Stimulated activated CD4-positive, alpha-beta T cell treated with anti-CD3 and anti-CD28 coated beads, Interleukin-1b, Interleukin-23, amount 100 ng/mL, for 24 hours (primary cell): ENCODE data around the gene DHRSX.
"Not testable (repeated sequence)": the region's sequence is repeated elsewhere in the genome, so short reads cannot be mapped to it uniquely, and the experiment has no call there.

ENCODE experiments used
- DNase-seq, 4 experiments: peaks; one replicate each; pipeline ENCODE4 v3.0.0-alpha.2; 2020; ENCODE audit warnings: low read depth in 4 of 4, low spot score in 1 of 4

Gene DHRSX

DNA sequence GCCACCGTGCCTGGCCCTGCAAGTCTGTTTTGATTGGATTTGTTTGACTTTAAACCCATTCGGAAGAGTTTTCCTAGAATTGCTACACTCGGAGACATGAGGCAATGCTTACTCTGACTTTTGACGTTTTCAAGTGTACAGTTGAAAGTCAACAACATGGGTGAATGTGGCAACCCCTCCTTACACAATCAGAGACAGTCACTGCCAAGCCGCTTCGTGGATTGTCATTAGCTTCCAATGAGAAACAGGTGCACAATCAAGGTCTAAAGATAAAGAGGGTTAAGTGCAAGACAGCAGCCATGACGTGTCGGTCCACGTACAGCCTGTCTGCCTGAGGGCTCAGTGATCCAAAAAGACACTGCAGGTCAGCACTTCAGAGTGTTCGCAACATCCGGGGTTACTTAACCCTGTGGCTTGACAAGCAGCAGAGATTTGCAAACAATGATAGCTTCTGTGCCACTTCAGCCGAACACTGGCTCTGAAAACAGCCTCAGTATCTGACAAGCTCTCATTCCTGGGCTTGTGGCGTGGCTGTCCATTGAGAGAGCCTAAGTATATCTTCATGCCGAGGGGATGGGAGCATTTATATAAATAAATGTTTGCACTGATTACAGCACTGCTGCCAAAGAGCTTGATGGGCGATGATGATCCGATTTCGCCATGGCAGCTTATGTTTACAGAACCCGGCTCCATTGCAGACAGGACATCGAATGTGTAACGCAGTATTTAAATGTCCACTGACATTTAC is 180.0 kb downstream of the DHRSX start:
- no peak for DNase-seq

DNA sequence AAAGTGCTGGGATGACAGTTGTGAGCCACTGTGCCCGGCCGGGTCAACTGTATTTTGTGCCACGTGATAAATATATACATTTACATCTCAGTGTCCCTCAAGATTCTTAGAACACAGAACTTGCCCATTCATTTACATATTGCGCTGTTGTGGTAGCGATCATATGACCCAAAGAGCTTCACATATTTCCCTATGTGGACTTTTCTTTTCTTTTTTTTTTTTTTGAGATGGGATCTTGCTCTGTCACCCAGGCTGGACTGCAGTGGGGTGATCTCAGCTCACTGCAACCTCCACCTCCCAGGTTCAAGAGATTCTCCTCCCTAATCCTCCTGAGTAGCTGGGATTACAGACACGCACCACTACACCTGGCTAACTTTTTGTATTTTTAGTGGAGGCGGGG is 180.7 kb downstream of the DHRSX start:
- DNase-seq: no peak

DNA sequence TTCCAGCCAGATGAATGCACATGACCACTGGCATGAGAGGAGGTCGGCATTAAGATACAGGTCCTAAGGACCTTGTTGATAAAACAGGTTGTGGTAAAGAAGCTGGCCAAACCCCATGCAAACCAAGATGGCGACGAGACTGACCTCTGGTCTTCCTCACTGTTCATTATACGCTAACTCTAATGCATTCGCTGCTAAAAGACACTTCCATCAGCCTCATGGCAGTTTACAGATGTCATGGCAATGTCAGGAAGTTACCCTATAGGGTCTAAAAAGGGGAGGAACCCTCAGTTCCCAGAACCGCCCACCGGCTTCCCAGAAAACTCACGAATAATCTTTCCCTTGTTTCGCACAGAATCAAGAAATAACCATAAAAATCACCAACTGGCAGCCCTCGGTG is 182.4 kb downstream of the DHRSX start:
- DNase-seq: no peak

DNA sequence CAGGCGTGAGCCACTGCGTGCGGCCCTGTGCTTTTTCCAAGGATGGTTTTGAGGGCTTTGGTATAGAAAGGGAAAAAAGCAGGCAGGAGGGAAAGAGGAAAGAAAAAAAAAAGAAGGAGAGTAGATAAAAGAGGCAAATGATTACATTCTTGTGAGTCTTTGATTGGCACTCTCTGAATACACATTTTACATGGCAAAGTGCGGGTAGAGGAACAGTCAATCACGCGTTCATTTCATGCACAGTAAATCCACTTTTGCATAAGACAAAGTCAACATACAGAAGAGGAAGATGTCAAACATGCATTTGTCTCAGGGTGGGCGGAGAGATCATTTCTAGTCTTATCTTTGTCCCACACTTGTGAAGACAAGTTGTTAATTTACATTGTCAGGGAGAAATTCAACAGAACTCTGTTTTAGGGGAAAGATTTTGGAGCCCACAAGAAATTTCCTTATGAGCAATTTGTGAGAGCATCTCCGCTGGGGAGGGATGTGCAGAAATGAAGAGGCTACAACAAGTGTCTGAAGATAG is 183.2 kb downstream of the DHRSX start:
- DNase-seq: no peak

DNA sequence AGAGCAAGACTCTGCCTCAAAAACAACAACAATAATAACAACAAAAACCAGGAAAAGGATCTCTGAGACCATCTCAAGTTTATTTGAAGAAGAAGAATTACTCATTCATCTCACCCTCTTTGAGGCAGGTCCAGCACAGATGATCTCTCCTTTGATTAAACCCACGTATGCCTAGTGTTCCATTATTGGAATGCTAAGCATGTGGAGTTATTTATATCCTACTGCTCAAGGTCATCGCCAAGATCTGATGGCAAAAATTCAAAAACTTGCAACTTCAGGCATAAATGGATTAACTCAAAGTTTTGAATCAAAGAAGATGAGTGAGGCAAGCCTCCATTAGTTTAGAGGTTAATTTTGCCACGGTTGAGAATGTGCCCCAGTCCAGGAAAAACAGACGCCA is 184.2 kb downstream of the DHRSX start:
- DNase-seq: no peak

DNA sequence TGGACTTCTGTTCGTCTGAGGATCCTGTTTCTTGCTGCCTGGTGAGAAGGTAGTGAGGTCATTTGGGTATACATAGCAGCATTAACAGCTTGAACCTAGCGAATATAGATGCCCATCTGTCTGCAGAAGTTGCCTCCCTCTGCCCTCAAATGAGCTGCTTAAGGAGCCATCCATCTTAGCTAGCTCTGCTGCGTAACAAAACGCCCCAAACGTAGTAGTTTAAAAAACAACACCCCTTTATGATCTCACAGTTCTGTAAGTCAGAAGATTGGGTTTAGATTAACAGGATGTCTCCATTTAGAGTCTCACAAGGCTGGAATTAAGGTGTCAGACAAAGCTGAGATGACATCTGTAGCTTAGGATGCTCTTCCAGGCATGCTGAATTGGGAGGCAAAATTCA is 185.3 kb downstream of the DHRSX start:
- DNase-seq: no peak

DNA sequence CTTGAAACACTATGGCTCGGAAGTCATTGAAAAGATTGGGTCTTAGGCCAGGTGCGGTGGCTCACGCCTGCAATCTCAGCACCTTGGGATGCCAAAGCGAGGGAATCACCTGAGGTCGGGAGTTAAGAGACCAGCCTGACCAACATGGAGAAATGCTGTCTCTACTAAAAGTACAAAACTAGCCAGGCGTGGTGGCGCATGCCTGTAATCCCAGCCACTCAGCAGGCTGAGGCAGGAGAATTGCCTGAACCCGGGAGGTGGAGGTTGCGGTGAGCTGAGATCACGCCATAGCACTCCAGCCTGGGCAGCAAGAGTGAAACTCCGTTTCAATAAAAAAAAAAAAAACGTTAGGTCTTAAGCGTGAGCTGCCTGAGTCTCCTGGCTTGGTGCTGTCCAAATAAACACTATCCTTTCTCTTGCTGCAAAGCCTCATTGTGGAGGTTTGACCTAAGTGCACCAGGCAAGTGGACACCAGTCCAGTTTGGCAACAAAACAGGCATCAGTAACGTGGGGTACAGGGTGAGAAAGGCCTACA is 185.9 kb downstream of the DHRSX start:
- no peak for DNase-seq

DNA sequence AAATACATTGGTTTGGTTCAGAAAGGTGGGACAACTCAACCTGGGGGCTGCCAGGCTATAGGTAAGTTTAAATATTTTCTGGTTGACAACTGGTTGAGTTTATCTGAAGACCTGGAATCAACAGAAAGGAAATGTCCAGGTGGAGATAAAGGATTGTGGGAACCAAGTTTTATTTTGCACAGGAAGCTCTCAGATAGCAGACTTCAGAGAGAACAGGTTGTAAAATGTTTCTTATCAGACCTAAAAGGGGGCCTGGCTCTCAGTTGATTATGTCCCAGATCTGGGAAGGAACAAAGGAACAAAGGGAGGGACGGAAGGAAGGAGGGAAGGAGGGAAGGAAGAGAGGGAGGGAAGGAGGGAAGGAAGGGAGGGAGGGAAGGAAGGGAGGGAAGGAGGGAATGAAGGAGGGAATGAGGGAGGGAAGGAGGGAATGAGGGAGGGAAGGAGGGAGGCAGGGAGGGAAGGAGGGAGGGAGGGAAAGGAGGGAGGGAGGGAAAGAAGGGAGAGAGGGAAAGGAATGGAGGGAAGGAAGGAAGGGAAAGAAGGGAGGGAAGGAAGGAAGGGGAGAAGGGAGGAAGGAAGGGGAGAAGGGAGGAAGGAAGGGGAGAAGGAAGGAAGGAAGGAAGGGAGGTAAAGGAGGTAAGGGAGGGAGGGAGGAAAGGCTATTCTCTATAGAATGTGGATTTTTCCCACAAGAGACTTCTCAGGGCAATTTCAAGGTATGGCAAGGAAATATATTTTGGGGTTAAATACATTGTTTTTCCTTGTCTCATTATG is 186.7 kb downstream of the DHRSX start:
- no peak for DNase-seq

DNA sequence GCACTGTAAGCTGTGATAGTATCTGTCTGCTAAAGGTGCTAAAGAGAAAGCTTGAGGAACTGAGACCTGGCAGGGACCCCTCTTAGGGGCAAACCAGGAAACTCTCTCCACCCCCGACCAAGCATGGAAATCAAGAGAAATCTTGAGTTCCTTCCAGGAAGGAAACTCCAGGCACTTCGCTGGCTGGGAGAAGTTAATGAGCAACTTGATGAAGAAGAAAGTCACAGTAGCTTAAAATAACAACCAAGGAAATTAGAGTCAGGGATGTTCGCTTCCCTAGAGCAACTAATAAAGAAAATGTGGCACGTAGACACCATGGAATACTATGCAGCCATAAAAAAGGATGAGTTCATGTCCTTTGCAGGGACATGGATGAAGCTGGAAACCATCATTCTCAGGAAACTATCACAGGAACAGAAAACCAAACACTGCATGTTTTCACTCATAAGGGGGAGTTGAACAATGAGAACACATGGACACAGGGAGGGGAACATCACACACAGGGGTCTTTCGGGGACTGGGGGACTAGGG is 188.7 kb downstream of the DHRSX start:
- DNase-seq: not testable (repeated sequence)

DNA sequence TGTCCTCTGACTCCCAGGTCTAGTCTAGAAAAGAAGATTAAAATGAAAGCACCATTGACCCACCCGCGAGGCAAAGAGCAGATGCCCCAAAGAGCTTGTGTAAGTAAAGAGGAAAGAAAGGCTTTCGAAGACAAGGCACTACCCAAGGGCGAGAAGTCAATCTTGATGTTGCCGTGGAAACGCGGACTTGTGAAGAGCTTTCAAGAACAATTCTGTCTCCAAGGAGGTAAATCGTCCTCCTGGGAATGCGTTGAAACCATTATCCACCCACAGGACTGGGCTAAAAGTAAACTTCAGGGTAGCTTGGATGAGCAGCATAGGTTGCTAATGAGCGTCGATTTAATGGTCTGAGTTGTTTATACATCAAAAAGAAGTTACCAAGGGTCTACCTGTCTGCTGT is 189.3 kb downstream of the DHRSX start:
- no peak for DNase-seq

DNA sequence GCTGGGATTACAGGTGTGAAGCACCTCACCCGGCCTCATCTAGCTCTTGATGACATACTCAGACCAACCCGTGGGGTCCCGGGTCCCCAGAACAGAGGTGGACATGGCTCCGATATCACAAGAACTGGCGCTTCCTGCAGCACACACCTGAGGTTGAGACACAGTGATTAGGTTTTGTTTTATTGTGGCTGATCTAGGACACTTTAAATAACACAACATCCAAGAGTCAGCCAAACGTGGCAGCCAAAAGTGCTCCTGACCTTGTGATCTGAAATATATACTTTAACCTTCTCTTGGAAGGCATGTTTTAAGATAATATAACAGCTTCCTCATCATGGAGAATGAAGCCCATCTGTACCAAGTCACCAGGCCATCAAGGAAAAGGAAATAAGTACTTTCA is 198.9 kb downstream of the DHRSX start:
- no peak for DNase-seq

DNA sequence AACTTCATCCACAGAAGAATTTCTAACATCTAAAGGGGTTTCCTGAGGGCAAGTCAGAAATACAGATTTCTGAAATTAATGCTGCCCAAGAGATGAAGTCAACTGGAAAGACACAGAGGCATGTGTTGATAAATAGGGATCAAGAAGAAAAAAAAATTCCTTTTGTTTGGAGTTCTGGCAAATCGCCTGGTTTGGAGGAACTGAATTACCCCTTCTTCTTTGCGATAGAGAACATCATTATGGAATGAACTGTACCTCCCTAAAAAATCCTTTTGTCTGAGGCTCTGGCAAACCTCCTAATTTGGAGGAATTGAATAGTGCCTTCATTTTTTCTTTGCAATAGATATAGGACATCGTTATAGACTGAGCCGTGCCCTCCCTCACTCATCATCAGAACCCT is 200.9 kb downstream of the DHRSX start:
- no peak for DNase-seq

DNA sequence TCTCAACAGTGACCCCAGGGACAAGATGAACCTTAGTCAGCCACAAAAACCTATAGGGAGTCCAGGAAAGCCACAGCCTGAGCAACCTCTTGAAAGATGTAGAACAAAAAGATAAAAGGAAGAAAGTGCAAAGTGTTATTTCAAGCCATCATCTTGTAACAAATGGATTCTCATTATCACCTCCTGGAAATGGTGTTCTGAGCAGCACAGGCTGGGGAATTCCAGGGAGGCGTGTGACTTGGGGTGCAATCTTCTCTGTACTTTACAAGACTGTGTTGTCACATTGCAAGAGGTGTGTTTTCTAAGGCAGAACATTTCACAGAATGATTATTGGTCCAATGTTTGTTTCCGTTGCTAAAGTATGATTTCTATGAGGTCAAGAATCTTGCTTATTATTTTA is 214.0 kb downstream of the DHRSX start:
- DNase-seq: no peak

DNA sequence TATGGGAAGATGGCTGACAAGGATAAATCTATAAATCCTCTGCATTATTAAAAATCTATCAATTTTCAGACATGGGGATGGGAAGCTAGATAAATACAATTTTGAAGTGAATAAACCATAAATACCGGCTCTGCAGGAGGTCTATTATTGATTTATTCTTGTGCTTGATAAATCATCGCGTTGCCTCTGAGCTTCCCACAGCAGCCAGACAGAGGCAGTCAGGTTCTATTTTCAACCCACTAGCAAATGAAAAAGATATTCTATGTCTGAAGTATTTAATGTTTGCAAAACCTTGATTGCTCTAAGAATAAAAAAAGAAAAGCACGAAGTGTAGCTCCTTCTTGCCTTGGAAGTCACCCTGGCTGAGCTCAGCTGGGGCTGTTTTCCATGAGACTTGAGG is 216.2 kb downstream of the DHRSX start:
- DNase-seq: no peak

DNA sequence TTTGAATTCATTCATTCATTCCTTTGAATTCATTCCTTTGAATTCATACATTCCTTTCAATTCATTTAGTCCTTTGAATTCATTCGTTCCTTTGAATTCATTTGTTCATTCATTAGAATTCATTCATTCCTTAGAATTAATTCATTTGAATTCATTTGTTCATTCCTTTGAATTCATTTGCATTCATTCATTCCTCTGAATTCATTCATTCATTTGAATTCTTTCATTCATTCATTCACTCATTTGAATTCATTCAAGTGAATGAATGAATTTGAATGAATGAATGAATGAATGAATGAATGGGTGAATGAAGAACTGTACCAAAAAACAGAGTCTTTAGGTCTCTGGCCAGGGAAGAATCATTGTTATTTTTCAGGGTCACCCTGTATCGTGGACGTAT is 216.6 kb downstream of the DHRSX start:
- no peak for DNase-seq

DNA sequence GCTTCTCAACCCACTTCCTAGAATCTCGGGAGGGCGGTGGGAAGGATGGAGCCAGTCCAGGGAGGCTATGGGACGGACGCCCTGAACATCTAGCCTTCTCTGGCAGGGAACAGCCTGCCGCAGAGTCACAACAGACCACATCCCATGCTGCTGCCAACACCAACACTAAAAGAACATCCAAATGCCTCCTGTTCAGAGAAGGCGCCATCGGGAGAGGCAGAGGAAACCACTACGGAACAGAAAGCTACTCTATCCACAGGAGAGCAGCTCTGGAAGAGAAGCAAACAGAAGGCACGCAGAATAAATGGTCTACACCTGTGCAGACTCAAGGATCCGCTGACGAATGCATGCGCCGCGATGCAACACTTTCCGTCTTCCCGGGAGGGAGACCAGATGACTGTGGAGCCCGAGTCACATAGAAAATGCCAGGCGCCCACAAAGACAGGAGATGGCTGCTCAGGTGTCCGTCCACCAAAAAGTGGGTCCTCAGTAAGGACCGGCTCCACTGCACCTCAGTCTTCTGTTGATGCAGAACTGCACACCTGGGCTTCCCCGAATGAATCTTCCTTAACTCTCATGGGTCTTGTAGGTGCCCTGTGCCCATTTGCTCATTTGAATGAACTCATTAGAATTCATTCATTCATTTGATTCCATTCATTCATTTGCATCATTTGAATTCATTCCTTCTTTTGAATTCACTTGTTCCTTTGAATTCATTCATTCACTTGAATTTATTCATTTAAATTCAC is 217.5 kb downstream of the DHRSX start:
- DNase-seq: no peak

DNA sequence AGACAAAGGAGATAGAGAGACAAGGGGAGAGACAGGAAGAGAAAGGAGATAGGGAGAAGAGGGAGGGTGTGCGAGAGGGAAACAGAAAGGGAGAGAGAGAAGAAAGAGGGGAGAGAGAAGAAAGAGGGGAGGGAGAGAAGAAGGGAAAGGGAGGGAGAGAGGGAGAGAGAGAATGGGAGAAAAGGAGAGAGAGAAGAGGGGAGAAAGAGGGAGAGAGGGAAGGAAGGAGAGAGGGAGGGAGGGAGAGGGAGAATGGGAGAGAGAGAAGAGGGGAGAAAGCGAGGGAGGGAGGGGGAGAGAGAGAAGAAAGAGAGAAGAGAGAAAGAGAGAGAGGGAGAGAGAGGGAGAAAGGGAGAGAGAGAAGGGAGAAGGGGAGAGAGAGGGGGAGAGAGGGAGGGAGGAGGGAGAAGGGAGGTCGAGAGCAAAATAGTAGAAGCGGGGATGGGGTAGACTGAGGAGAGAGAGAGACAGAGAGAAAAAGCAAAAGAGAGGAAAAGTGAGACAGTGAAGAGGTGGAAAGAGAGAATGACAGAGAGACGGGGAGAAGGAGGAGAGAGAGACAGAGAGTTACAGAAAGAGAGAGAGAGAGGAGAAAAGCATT is 218.2 kb downstream of the DHRSX start:
- DNase-seq: no peak

DNA sequence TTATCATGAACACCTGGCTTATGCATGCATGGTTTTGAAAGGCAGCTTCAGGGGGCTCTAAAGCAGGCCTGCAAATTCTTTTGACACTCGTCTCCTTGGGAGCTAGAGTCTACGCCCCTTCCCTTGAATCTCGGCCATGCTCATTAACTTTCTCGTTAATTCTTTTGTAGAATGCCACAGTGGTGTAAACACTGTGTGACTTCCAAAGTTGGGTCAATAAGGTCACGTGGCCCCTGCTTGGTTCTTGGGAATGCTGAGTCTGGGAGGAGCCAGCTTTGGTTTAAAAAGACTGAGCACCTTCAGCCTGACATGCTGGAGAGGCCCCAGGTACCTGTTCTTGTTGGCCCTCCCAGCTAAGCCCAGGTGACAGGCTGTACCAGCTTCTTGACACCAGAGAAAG is 228.4 kb downstream of the DHRSX start:
- no peak for DNase-seq

DNA sequence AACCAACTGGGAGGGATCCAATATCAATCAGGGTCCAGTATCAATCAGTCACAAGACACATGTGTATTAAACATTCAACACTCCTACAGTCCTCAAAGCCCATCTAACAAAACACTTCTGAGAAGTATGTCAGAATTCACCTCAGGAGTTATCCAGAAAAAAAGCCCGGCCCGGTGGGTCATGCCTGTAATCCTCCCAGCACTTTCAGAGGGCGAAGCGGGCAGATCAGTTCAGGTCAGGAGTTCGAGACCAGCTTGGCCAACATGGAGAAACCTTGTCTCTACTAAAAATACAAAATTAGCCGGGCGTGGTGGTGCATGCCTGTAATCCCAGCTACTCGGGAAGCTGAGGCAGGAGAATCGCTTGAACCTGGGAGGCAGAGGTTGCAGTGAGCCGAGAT is 229.2 kb downstream of the DHRSX start:
- not testable (repeated sequence) for DNase-seq

DNA sequence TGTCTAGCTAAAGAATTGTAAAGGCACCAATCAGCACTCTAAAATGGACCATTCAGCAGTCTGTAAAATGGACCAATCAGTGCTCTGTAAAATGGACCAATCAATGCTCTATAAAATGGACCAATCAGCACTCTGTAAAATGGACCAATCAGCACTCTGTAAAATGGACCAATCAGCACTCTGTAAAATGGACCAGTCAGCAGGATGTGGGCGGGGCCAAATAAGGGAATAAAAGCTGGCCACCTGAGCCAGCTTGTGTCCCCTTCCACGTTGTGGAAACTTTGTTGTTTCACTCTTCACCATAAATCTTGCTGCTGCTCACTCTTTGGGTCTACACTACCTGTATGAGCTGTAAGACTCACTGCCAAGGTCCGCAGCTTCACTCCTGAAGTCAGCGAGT is 230.0 kb downstream of the DHRSX start:
- DNase-seq: not testable (repeated sequence)

DNA sequence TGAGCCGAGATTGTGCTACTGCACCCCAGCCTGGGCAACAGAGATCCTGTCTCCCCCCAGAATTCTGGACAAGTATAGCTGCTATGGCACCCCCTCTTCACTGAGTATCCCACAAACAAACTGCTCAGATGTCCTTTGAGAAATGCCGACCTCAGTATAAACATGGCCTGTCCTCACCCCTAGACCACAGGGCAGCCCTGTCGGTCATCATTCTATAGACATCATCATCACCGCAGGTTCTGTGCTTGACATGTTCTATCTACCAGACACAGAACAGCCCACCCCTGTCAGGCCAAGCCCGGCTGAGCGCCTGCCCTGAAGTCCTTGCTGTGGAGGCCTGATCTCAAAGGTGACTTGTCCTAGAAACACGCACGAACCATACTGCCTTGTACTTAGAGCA is 232.9 kb downstream of the DHRSX start:
- no peak for DNase-seq
